ENCODE results near the gene SACM1L.

GRCh38 chr3:45641756-45642155 is 47.4 kb upstream of the SACM1L start:
- TF ChIP-seq ZFP36L2 (CRISPR knock-in tag; IDR thresholded peaks at IDR 0.05), result no peak
- TF ChIP-seq EZH2 (conservative IDR thresholded peaks at IDR 0.05; ENCODE audit: low read depth, low read length), result no peak
- TF ChIP-seq, protein P1, sequence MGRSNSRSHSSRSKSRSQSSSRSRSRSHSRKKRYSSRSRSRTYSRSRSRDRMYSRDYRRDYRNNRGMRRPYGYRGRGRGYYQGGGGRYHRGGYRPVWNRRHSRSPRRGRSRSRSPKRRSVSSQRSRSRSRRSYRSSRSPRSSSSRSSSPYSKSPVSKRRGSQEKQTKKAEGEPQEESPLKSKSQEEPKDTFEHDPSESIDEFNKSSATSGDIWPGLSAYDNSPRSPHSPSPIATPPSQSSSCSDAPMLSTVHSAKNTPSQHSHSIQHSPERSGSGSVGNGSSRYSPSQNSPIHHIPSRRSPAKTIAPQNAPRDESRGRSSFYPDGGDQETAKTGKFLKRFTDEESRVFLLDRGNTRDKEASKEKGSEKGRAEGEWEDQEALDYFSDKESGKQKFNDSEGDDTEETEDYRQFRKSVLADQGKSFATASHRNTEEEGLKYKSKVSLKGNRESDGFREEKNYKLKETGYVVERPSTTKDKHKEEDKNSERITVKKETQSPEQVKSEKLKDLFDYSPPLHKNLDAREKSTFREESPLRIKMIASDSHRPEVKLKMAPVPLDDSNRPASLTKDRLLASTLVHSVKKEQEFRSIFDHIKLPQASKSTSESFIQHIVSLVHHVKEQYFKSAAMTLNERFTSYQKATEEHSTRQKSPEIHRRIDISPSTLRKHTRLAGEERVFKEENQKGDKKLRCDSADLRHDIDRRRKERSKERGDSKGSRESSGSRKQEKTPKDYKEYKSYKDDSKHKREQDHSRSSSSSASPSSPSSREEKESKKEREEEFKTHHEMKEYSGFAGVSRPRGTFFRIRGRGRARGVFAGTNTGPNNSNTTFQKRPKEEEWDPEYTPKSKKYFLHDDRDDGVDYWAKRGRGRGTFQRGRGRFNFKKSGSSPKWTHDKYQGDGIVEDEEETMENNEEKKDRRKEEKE (IDR thresholded peaks at IDR 0.05), result no peak
- TF ChIP-seq ZNF552 (CRISPR knock-in tag; IDR thresholded peaks at IDR 0.05; ENCODE audit: borderline replicate concordance), result no peak
- TF ChIP-seq, protein P2, sequence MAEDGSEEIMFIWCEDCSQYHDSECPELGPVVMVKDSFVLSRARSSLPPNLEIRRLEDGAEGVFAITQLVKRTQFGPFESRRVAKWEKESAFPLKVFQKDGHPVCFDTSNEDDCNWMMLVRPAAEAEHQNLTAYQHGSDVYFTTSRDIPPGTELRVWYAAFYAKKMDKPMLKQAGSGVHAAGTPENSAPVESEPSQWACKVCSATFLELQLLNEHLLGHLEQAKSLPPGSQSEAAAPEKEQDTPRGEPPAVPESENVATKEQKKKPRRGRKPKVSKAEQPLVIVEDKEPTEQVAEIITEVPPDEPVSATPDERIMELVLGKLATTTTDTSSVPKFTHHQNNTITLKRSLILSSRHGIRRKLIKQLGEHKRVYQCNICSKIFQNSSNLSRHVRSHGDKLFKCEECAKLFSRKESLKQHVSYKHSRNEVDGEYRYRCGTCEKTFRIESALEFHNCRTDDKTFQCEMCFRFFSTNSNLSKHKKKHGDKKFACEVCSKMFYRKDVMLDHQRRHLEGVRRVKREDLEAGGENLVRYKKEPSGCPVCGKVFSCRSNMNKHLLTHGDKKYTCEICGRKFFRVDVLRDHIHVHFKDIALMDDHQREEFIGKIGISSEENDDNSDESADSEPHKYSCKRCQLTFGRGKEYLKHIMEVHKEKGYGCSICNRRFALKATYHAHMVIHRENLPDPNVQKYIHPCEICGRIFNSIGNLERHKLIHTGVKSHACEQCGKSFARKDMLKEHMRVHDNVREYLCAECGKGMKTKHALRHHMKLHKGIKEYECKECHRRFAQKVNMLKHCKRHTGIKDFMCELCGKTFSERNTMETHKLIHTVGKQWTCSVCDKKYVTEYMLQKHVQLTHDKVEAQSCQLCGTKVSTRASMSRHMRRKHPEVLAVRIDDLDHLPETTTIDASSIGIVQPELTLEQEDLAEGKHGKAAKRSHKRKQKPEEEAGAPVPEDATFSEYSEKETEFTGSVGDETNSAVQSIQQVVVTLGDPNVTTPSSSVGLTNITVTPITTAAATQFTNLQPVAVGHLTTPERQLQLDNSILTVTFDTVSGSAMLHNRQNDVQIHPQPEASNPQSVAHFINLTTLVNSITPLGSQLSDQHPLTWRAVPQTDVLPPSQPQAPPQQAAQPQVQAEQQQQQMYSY (CRISPR knock-in tag; IDR thresholded peaks at IDR 0.05), result no peak
- TF ChIP-seq, protein P3, sequence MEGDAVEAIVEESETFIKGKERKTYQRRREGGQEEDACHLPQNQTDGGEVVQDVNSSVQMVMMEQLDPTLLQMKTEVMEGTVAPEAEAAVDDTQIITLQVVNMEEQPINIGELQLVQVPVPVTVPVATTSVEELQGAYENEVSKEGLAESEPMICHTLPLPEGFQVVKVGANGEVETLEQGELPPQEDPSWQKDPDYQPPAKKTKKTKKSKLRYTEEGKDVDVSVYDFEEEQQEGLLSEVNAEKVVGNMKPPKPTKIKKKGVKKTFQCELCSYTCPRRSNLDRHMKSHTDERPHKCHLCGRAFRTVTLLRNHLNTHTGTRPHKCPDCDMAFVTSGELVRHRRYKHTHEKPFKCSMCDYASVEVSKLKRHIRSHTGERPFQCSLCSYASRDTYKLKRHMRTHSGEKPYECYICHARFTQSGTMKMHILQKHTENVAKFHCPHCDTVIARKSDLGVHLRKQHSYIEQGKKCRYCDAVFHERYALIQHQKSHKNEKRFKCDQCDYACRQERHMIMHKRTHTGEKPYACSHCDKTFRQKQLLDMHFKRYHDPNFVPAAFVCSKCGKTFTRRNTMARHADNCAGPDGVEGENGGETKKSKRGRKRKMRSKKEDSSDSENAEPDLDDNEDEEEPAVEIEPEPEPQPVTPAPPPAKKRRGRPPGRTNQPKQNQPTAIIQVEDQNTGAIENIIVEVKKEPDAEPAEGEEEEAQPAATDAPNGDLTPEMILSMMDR (CRISPR knock-in tag; IDR thresholded peaks at IDR 0.05), result no peak
- no peak for TF ChIP-seq SP4 (CRISPR knock-in tag; IDR thresholded peaks at IDR 0.05)
